ENCODE results near the gene CCDC171.
"Not testable (repeated sequence)": the region's sequence is repeated elsewhere in the genome, so short reads cannot be mapped to it uniquely, and the experiment has no call there.

DNA sequence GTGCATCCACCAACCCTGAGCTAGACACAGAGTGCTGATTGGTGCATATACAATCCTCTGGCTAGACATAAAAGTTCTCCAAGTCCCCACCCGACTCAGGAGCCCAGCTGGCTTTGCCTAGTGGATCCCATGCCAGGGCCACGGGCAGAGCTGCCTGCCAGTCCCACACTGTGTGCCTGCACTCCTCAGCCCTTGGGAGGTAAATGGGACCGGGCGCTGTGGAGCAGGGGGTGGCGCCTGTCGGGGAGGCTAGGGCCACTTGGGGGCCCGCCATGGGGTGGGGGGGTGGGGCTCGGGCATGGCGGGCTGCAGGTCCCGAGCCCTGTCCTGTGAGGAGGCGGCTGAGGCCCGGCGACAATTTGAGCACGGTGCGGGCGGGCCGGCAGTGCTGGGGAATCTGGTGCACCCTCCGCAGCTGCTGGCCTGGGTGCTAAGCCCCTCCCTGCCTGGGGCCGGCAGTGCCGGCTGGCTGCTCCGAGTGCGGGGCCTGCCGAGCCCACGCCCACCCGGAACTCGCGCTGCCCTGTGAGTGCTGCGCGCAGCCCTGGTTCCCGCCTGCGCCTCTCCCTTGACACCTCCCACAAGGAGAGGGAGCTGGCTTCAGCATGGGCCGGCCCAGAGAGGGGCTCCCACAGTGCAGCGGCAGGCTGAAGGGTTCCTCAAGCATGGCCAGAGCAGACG is 257.5 kb downstream of the CCDC171 start:
- TF ChIP-seq, protein P1, sequence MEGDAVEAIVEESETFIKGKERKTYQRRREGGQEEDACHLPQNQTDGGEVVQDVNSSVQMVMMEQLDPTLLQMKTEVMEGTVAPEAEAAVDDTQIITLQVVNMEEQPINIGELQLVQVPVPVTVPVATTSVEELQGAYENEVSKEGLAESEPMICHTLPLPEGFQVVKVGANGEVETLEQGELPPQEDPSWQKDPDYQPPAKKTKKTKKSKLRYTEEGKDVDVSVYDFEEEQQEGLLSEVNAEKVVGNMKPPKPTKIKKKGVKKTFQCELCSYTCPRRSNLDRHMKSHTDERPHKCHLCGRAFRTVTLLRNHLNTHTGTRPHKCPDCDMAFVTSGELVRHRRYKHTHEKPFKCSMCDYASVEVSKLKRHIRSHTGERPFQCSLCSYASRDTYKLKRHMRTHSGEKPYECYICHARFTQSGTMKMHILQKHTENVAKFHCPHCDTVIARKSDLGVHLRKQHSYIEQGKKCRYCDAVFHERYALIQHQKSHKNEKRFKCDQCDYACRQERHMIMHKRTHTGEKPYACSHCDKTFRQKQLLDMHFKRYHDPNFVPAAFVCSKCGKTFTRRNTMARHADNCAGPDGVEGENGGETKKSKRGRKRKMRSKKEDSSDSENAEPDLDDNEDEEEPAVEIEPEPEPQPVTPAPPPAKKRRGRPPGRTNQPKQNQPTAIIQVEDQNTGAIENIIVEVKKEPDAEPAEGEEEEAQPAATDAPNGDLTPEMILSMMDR (IDR thresholded peaks at IDR 0.05; ENCODE audit: insufficient read depth, low read length, poor library complexity, severe bottlenecking), result not testable (repeated sequence)
- not testable (repeated sequence) for TF ChIP-seq EZH2phosphoT487 (conservative IDR thresholded peaks at IDR 0.05; ENCODE audit: low read length)

Measured in SU-DHL-6 (cell line).